ENCODE data around the gene TXNDC17.
A peak's percentile ranks its signal among the peaks of the same experiment; 100 is the strongest.
"Not testable (repeated sequence)": the region's sequence is repeated elsewhere in the genome, so short reads cannot be mapped to it uniquely, and the experiment has no call there.

The TXNDC17 gene

GRCh38 chr17:6641247-6641863, 495 bp downstream of the TXNDC17 start:
- Mint-ChIP-seq H3K9me3 (no peaks in the 10 kb centered on the region), H3K27me3 (no peaks in the 10 kb centered on the region), H3K36me3 (peaks cover 39% of the 10 kb centered on the region), H3K4me3 (peak overlapping the region; percentile 88), H3K4me1 (peaks cover 67% of the 10 kb centered on the region), H3K27ac (peak overlapping the region; percentile 92)
- DNase-seq, result no peak
- CTCF ChIA-PET, result interaction anchor here (1.3 to 1.4 kb wide), 2 partner anchors 166 to 168 kb away, joined by 4 to 6 read pairs; no protein-coding TSS in a partner anchor

GRCh38 chr17:6642592-6642991, 1.7 kb downstream of the TXNDC17 start:
- H3K4me1 Mint-ChIP-seq, result peaks cover 69% of the 10 kb centered on the region
- no peaks in the 10 kb centered on the region for H3K9me3 Mint-ChIP-seq
- peak overlapping the region; percentile 58 for H3K4me3 Mint-ChIP-seq
- CTCF ChIA-PET, result no interaction called here
- H3K27ac Mint-ChIP-seq, result peak overlapping the region; percentile 49
- no peaks in the 10 kb centered on the region for H3K27me3 Mint-ChIP-seq
- no peak for DNase-seq
- H3K36me3 Mint-ChIP-seq, result peaks cover 47% of the 10 kb centered on the region

- CTCF ChIA-PET, result no interaction called here
- Mint-ChIP-seq H3K9me3 (no peaks in the 10 kb centered on the region), H3K27ac (peak overlapping the region; percentile 62), H3K4me1 (peaks cover 70% of the 10 kb centered on the region), H3K27me3 (no peaks in the 10 kb centered on the region), H3K4me3 (no peak overlapping the region), H3K36me3 (peaks cover 56% of the 10 kb centered on the region)
- no peak for DNase-seq
Observed at GRCh38 chr17:6643451-6644125, 2.7 kb downstream of the TXNDC17 start.

GRCh38 chr17:6648181-6648580, 7.3 kb downstream of the TXNDC17 start:
- peaks cover 50% of the 10 kb centered on the region for H3K36me3 Mint-ChIP-seq
- peaks cover 73% of the 10 kb centered on the region for H3K4me1 Mint-ChIP-seq
- DNase-seq, result no peak
- H3K4me3 Mint-ChIP-seq, result no peak overlapping the region
- H3K27ac Mint-ChIP-seq, result peak overlapping the region; percentile 75
- H3K27me3 Mint-ChIP-seq, result no peaks in the 10 kb centered on the region
- no peaks in the 10 kb centered on the region for H3K9me3 Mint-ChIP-seq
- CTCF ChIA-PET, result interaction anchor here (0.6 to 1.1 kb wide), 4 partner anchors 36 to 212 kb away, joined by 3 to 17 read pairs (median 3); no protein-coding TSS in a partner anchor

- peak within 1 kb of the TSS; percentile 100 for H3K4me3 Mint-ChIP-seq
- CTCF ChIA-PET, result interaction anchor here (0.7 to 1.0 kb wide), 2 partner anchors 73 to 346 kb away, joined by 3 read pairs; no protein-coding TSS in a partner anchor
- H3K27me3 Mint-ChIP-seq, result no peaks in the 10 kb centered on the region
- peak; percentile 96 for DNase-seq
- H3K36me3 Mint-ChIP-seq, result peaks cover 32% of the 10 kb centered on the region
- H3K9me3 Mint-ChIP-seq, result no peaks in the 10 kb centered on the region
- H3K4me1 Mint-ChIP-seq, result peaks cover 75% of the 10 kb centered on the region
- H3K27ac Mint-ChIP-seq, result peak within 1 kb of the TSS; percentile 99
Observed at GRCh38 chr17:6651354-6651918, 10.6 kb downstream of the TXNDC17 start, which contains the start of the genes C17orf100 and MED31. C17orf100 (plus strand) TSS chr17:6651762; CDS start chr17:6651914, 152 bp downstream. MED31 (minus strand) TSS chr17:6651605; CDS start chr17:6651528, 77 bp downstream.

GRCh38 chr17:6651919-6652452, 11.1 kb downstream of the TXNDC17 start:
- peaks cover 70% of the 10 kb centered on the region for H3K4me1 Mint-ChIP-seq
- H3K4me3 Mint-ChIP-seq, result peak overlapping the region; percentile 100
- H3K27ac Mint-ChIP-seq, result peak overlapping the region; percentile 24

GRCh38 chr17:6654841-6655731, 14.2 kb downstream of the TXNDC17 start:
- Mint-ChIP-seq H3K27me3 (no peaks in the 10 kb centered on the region), H3K4me3 (no peak overlapping the region), H3K9me3 (no peaks in the 10 kb centered on the region), H3K36me3 (peaks cover 16% of the 10 kb centered on the region), H3K4me1 (peaks cover 66% of the 10 kb centered on the region), H3K27ac (no peak overlapping the region)
- DNase-seq, result no peak
- CTCF ChIA-PET, result no interaction called here

More at GRCh38 chr17:6651919-6652452, 11.1 kb downstream of the TXNDC17 start:
- Mint-ChIP-seq H3K27me3 (no peaks in the 10 kb centered on the region), H3K9me3 (no peaks in the 10 kb centered on the region), H3K36me3 (peaks cover 27% of the 10 kb centered on the region)
- DNase-seq, result peak; percentile 61
- CTCF ChIA-PET, result interaction anchor here (0.7 to 1.0 kb wide), 2 partner anchors 74 to 347 kb away, joined by 3 read pairs; no protein-coding TSS in a partner anchor

- H3K27ac Mint-ChIP-seq, H3K27me3 Mint-ChIP-seq, H3K9me3 Mint-ChIP-seq, DNase-seq, CTCF ChIA-PET: not testable (repeated sequence)
- peak overlapping the region; percentile 73 for H3K4me3 Mint-ChIP-seq
- H3K4me1 Mint-ChIP-seq, result peaks cover 67% of the 10 kb centered on the region
- H3K36me3 Mint-ChIP-seq, result peaks cover 21% of the 10 kb centered on the region
Observed at GRCh38 chr17:6655732-6656361, 15.0 kb downstream of the TXNDC17 start.

- CTCF ChIA-PET, result interaction anchor here (1.1 kb wide), 1 partner anchor 10 kb away, joined by 4 read pairs; no protein-coding TSS in a partner anchor
- H3K27me3 Mint-ChIP-seq, H3K9me3 Mint-ChIP-seq: not testable (repeated sequence)
- Mint-ChIP-seq H3K36me3 (peaks cover 26% of the 10 kb centered on the region), H3K27ac (peak overlapping the region; percentile 89), H3K4me1 (peaks cover 70% of the 10 kb centered on the region), H3K4me3 (peak overlapping the region; percentile 90)
- peak; percentile 76 for DNase-seq
Observed at GRCh38 chr17:6656797-6657632, 16.2 kb downstream of the TXNDC17 start.

GRCh38 chr17:6657633-6658287, 16.9 kb downstream of the TXNDC17 start:
- DNase-seq, result no peak
- CTCF ChIA-PET, result interaction anchor here (1.1 kb wide), 1 partner anchor 9 kb away, joined by 4 read pairs; no protein-coding TSS in a partner anchor
- Mint-ChIP-seq H3K4me1 (peaks cover 67% of the 10 kb centered on the region), H3K27me3 (no peaks in the 10 kb centered on the region), H3K27ac (peak overlapping the region; percentile 89), H3K36me3 (peaks cover 26% of the 10 kb centered on the region), H3K4me3 (peak overlapping the region; percentile 90), H3K9me3 (no peaks in the 10 kb centered on the region)

- Mint-ChIP-seq H3K4me3 (peak overlapping the region; percentile 90), H3K4me1 (peaks cover 61% of the 10 kb centered on the region), H3K36me3 (peaks cover 23% of the 10 kb centered on the region)
- H3K27me3 Mint-ChIP-seq, CTCF ChIA-PET, H3K9me3 Mint-ChIP-seq, H3K27ac Mint-ChIP-seq, DNase-seq: not testable (repeated sequence)
Observed at GRCh38 chr17:6658411-6658810, 17.6 kb downstream of the TXNDC17 start.

- Mint-ChIP-seq H3K27ac (no peak overlapping the region), H3K27me3 (no peaks in the 10 kb centered on the region), H3K4me3 (no peak overlapping the region), H3K4me1 (peaks cover 48% of the 10 kb centered on the region), H3K36me3 (peaks cover 17% of the 10 kb centered on the region), H3K9me3 (no peaks in the 10 kb centered on the region)
- no peak for DNase-seq
- CTCF ChIA-PET, result interaction anchor here (1.1 kb wide), 1 partner anchor 361 kb away, joined by 3 read pairs; no protein-coding TSS in a partner anchor
Observed at GRCh38 chr17:6660101-6660500, 19.2 kb downstream of the TXNDC17 start.

Measured in activated naive CD4-positive, alpha-beta T cell treated with anti-CD3 and anti-CD28 coated beads, Interleukin-2, amount 10 ng/mL, durations not matched to agents 7 days and 5 days (primary cell).